ENCODE measurements around the gene XXYLT1.

XXYLT1 gene

GRCh38 chr3:195140410-195140809 is 130.5 kb downstream of the XXYLT1 start:
- Mint-ChIP-seq H3K4me3 (no peak overlapping the region), H3K9me3 (peaks cover 19% of the 10 kb centered on the region), H3K4me1 (peaks cover 6% of the 10 kb centered on the region), H3K27ac (no peak overlapping the region), H3K36me3 (ENCODE audit: low read depth) (peaks cover 20% of the 10 kb centered on the region), H3K27me3 (no peaks in the 10 kb centered on the region)
- DNase-seq (no peak), ATAC-seq (no peak)

DNA sequence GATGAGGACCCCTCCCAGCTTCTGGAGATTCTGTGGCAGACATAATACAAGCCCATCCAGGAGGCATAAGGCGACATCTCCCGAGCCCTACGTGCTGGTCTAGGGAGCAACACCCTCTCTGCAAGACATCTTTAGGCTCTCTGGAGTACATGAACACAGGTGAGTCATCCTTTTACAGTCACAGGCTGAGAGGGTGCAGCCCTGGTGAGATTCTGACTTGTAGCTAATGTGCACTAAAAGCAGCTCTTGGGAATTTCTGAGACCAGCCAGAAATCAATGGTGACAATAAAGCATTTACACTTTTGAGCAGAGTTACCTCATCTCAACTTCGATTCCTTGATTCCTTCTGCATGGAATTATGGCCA is 131.1 kb downstream of the XXYLT1 start:
- H3K27ac Mint-ChIP-seq: no peak overlapping the region
- H3K27me3 Mint-ChIP-seq: no peaks in the 10 kb centered on the region
- peaks cover 20% of the 10 kb centered on the region for H3K36me3 Mint-ChIP-seq (ENCODE audit: low read depth)
- DNase-seq: no peak
- H3K4me3 Mint-ChIP-seq: no peak overlapping the region
- peak; percentile 46 for ATAC-seq
- peaks cover 19% of the 10 kb centered on the region for H3K9me3 Mint-ChIP-seq
- H3K4me1 Mint-ChIP-seq: peaks cover 4% of the 10 kb centered on the region

GRCh38 chr3:195139091-195139875 is 131.7 kb downstream of the XXYLT1 start:
- no peak for DNase-seq
- Mint-ChIP-seq H3K27me3 (no peaks in the 10 kb centered on the region), H3K36me3 (ENCODE audit: low read depth) (peaks cover 20% of the 10 kb centered on the region), H3K9me3 (peaks cover 19% of the 10 kb centered on the region), H3K4me3 (no peak overlapping the region), H3K27ac (no peak overlapping the region), H3K4me1 (no peaks in the 10 kb centered on the region)
- no peak for ATAC-seq

DNA sequence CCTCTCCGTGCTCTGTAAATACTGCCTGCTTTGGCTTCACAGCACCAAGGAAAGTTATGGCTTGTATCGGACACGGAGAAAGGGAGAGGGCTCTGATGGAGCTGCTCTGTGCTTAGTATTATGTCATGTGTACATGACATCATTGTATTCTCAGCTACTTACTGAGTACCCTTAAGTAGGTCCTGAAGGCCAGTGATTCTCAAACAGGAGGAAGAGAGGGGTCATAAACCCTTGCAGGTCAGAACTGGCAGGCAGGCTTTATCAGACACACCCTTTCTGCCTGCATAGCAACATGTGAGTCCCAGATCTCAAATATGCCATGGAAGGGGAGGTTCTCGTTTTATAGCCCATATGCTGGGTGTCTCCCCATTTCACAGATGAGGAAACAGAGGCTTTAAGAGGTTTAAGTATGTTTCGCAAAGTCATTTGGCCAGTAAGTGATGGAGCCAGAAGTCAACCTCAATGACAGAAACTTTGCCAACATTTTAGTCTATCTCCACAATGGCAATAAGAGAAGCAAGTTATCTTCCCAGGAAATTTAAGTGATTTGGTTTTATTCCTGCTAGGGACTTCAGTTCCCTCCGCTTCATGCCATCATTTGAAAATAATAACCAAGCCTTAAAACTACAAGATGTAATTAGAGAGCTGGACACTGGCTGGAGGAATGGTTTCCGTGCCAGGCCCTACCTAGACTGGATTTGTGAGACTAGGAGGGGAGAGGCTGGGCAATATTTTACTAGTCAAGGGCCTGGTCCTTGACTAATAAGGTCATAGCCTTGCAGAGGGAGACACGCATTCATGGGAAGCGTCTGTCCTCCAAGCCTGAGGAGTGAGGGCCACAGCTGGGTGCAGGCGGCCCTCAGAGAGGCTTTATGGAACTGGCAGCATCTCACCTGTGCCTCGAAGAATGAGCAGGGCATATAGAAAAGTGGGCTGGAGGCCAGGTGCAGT is 133.0 kb downstream of the XXYLT1 start:
- Mint-ChIP-seq H3K4me3 (no peak overlapping the region), H3K36me3 (ENCODE audit: low read depth) (peaks cover 20% of the 10 kb centered on the region), H3K9me3 (peaks cover 19% of the 10 kb centered on the region), H3K4me1 (peaks cover 2% of the 10 kb centered on the region), H3K27me3 (no peaks in the 10 kb centered on the region), H3K27ac (no peak overlapping the region)
- no peak for ATAC-seq
- DNase-seq: no peak

DNA sequence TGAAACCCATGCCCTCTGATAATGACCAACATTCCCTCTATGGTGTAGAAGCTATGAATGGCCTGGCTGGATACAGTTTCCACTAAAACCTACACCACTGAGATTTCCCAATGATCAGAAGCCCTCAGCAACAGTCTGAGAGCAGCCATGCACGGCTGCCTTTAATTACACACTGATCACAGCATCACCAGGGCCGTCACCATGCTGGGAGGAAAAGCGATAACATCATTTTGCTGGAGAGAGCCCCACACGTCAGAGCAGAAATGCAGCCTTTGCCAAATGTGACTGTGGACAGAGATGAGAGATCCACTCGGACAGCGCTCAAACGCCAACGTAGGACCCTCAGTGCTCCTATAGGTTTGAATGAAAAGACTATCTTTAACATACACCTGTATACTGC is 135.0 kb downstream of the XXYLT1 start:
- Mint-ChIP-seq H3K4me3 (no peak overlapping the region), H3K4me1 (peaks cover 7% of the 10 kb centered on the region), H3K9me3 (peaks cover 7% of the 10 kb centered on the region), H3K27me3 (no peaks in the 10 kb centered on the region), H3K27ac (no peak overlapping the region), H3K36me3 (ENCODE audit: low read depth) (peaks cover 9% of the 10 kb centered on the region)
- DNase-seq (no peak), ATAC-seq (no peak)

DNA sequence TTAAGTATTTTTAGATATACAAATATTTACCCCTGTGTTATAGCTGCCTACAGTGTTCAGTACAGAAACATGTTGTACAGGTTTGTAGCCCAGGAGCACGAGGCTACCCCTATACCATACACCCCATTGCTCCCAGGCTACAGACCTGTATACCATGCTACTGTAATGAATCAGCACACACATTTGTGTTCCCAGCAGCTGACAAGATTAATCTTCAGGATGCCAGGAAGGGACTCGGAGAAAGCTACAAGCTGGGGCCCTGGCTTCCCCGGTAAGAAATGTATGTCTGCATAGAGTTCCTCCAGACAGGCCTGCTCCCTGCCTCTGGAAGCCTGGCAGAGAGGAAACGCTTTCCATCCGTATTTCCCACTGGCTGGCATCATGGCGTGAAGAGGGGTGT is 136.5 kb downstream of the XXYLT1 start:
- Mint-ChIP-seq H3K4me3 (no peak overlapping the region), H3K27me3 (no peaks in the 10 kb centered on the region), H3K9me3 (no peaks in the 10 kb centered on the region), H3K27ac (no peak overlapping the region), H3K36me3 (ENCODE audit: low read depth) (no peaks in the 10 kb centered on the region), H3K4me1 (peaks cover 19% of the 10 kb centered on the region)
- DNase-seq: no peak
- ATAC-seq: no peak

DNA sequence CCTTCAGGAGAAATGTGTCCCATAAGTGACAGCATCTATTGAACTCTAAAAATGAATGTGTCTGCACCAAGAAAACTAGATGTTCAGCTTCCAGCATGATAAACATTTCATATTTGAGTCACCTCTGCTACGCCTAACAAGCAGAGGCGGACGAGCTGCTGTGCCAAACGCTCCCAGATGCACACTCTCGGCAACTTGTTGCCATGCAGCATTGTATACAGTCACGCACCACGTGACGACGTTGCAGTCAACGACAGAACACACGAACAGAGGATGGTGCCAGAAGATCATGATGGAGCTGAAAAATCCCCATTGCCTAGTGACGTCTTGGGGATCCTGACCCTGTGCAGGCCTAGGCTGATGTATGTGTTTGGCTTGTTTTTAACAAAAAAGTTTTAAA is 137.5 kb downstream of the XXYLT1 start:
- no peak overlapping the region for H3K27ac Mint-ChIP-seq
- no peaks in the 10 kb centered on the region for H3K27me3 Mint-ChIP-seq
- H3K4me3 Mint-ChIP-seq: no peak overlapping the region
- ATAC-seq (no peak), DNase-seq (no peak)
- H3K4me1 Mint-ChIP-seq: peaks cover 28% of the 10 kb centered on the region
- H3K36me3 Mint-ChIP-seq (ENCODE audit: low read depth): no peaks in the 10 kb centered on the region
- no peaks in the 10 kb centered on the region for H3K9me3 Mint-ChIP-seq

DNA sequence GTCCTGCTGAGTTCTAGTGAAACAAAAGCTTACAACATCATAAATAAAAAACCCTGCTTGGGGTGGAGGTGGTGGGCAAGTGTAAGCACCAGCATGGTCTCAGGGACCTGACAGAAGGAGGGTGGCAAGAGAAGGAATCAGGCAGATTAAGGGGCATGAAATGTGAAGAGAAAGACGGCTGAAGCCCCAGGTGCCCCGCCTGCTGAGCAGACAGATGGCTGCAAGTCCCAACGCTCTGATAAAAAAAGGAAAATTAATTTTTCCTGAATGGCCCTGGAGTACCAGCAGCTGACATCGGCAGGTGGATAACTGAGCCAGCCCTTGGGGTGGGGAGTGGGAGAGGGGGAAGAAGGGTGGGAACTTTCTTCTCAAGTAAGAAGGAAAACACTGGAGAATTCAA is 137.9 kb downstream of the XXYLT1 start:
- DNase-seq (no peak), ATAC-seq (no peak)
- Mint-ChIP-seq H3K36me3 (ENCODE audit: low read depth) (no peaks in the 10 kb centered on the region), H3K27ac (no peak overlapping the region), H3K9me3 (no peaks in the 10 kb centered on the region), H3K4me1 (peaks cover 33% of the 10 kb centered on the region), H3K27me3 (no peaks in the 10 kb centered on the region), H3K4me3 (no peak overlapping the region)

- Mint-ChIP-seq H3K36me3 (ENCODE audit: low read depth) (no peaks in the 10 kb centered on the region), H3K27me3 (no peaks in the 10 kb centered on the region), H3K9me3 (no peaks in the 10 kb centered on the region), H3K4me1 (peaks cover 41% of the 10 kb centered on the region), H3K4me3 (no peak overlapping the region), H3K27ac (no peak overlapping the region)
- ATAC-seq (no peak), DNase-seq (no peak)
Observed at GRCh38 chr3:195131176-195131575, 139.8 kb downstream of the XXYLT1 start.

DNA sequence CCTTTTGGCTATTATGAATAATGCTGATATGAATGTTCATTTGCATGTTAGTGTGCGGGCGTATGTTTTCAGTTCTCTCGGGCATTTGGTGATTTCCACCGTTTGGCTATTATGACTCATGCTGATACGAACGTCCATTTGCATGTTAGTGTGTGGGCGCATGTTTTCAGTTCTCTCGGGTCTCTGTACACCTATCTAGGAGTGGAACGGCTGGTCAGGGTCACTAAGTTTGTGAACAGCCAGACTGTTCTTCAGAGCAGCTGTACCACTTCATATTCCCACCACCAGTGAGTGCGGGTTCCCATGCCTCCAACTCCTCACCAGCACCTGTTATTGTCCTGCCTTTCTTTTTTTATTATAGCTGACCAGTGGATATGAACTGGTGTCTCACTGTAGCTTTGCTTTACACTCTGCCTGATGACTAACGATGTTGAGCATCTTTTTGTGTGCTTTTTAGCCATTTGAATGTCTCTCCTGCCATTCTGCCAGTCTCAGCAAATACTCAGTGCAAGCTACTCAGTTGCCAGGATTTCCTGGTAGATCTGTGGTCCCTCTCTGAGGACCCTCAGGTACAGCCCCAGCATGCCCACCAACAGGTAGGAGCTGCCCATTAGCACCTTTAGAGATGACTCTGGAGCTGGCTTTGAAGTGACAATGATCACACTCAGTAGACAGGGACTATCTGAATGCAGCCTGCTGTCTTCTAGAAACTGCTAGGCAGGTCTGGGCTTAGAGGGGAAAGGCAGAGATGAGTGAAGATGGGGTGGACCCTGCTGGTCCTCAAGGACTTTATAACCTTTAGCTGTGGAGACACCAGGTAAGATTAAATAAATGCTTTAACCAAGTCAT is 141.1 kb downstream of the XXYLT1 start:
- Mint-ChIP-seq H3K4me1 (peaks cover 48% of the 10 kb centered on the region), H3K4me3 (peak overlapping the region; percentile 65), H3K9me3 (no peaks in the 10 kb centered on the region), H3K27ac (peak overlapping the region; percentile 92), H3K27me3 (no peaks in the 10 kb centered on the region), H3K36me3 (ENCODE audit: low read depth) (no peaks in the 10 kb centered on the region)
- peak; percentile 39 for DNase-seq
- peak; percentile 87 for ATAC-seq

DNA sequence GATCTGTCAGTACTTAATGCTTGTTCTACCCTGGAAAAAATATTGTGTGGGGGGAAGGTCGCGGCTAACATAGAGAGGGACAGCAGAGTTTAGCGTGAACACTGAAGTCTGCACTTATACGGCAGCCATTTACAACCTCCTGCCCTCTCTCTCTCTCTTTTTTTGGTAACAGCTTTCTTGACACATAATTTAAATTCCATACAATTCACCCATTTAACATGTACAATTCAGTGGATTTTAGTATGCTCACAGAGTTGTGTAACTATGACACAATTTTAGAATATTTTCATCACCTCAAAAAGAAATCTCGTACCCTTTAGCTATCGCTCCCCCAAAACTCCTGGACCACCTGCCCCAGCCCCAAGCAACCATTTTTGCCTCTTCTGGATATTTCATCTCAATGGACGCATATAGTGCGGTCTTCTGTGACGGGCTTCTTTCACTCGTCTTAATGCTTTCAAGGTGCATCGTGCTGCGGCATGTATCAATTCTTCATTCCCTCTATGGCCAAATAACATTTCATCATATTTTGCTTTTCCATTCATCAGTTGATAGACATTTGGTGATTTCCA is 141.8 kb downstream of the XXYLT1 start:
- peak overlapping the region; percentile 65 for H3K4me3 Mint-ChIP-seq
- H3K27ac Mint-ChIP-seq: peak overlapping the region; percentile 92
- no peaks in the 10 kb centered on the region for H3K9me3 Mint-ChIP-seq
- ATAC-seq (no peak), DNase-seq (no peak)
- H3K4me1 Mint-ChIP-seq: peaks cover 48% of the 10 kb centered on the region
- H3K27me3 Mint-ChIP-seq: no peaks in the 10 kb centered on the region
- no peaks in the 10 kb centered on the region for H3K36me3 Mint-ChIP-seq (ENCODE audit: low read depth)

- Mint-ChIP-seq H3K4me3 (no peak overlapping the region), H3K36me3 (ENCODE audit: low read depth) (no peaks in the 10 kb centered on the region), H3K9me3 (no peaks in the 10 kb centered on the region), H3K4me1 (peaks cover 48% of the 10 kb centered on the region), H3K27ac (peak overlapping the region; percentile 92), H3K27me3 (no peaks in the 10 kb centered on the region)
- ATAC-seq: peak; percentile 16
- no peak for DNase-seq
Observed at GRCh38 chr3:195128255-195129071, 142.5 kb downstream of the XXYLT1 start.

DNA sequence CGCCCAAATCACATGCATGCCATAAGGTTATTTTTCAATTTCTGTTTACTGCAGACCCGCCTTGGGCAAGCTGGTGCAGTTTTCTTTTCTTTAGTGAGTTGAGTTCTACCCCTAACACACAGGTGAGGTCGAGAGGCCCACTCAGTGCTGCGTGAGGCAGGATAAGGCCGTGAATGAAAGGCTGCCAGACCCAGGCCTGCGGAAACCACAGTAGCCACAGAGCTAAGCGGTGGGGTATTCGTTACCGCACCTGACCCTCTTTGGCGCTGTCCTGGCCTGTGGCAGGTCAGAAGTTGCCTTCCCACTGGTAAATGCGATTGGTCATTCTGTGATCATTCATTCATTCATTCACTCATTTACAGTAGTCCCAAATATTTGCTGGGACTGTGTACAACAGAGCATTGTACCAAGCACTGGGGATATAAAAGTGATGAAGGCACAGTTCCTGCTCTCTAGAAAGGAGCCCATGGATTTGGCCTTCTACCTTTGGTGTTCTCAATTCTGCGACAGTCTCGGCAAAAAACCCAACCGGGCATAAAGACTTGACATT is 144.8 kb downstream of the XXYLT1 start:
- Mint-ChIP-seq H3K9me3 (no peaks in the 10 kb centered on the region), H3K4me1 (peaks cover 43% of the 10 kb centered on the region), H3K27me3 (no peaks in the 10 kb centered on the region), H3K4me3 (no peak overlapping the region), H3K36me3 (ENCODE audit: low read depth) (no peaks in the 10 kb centered on the region), H3K27ac (no peak overlapping the region)
- ATAC-seq: no peak
- DNase-seq: no peak

Measured in activated naive CD8-positive, alpha-beta T cell treated with anti-CD3 and anti-CD28 coated beads, Interleukin-2, amount 50 U/mL, for 24 hours (primary cell).